GM19240 (cell line): Measurements from ENCODE around the gene CENPC.
"Not testable (repeated sequence)": the region's sequence is repeated elsewhere in the genome, so short reads cannot be mapped to it uniquely, and the experiment has no call there.

Experiments
- DNase-seq: peaks from one replicate; pipeline ENCODE4 v3.0.0; 2011; ENCODE audit warnings: low spot score; ENCODE audit not compliant: insufficient read length

CENPC gene

GRCh38 chr4:67552146-67552792, 7.0 kb upstream of the CENPC start:
- DNase-seq, result not testable (repeated sequence)

GRCh38 chr4:67550857-67551256, 5.6 kb upstream of the CENPC start:
- no peak for DNase-seq

DNA sequence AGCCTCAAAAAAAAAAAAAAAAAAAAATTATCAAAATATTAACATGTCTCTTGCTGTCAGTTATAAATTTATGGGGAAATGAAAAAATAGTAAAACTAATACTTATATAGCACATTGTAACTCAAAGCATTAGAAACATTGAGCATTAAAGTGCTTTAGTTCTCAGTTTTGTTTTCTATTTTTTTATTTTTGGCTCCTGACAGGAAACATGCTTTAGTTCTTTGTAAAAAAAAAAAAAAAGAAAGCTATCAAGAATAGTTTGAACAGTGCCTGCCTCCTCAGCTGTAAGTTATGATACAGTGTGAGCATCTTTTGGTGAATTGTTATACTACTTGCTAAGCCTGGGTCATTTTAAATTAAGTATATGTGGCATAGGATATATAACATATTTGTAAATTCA, 5.1 kb upstream of the CENPC start:
- DNase-seq, result no peak

DNA sequence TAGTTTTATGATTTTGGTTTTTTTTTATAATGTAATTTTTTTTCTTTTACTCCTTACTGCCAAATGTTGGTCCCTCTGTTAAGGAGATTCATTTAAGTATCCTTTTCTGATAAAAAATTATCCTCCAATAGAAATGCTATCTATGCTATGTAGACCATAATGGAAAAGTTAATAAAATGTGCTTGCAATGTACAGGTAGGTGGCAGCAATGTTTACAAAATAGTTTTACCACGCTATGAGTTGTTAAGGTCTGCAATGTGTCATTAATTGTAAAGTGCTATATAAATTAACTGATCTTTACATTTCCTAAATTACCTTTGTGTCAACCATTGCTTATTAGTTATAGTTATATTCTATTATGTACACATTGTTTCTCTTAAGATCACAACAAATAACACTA, 3.8 kb upstream of the CENPC start:
- no peak for DNase-seq

DNA sequence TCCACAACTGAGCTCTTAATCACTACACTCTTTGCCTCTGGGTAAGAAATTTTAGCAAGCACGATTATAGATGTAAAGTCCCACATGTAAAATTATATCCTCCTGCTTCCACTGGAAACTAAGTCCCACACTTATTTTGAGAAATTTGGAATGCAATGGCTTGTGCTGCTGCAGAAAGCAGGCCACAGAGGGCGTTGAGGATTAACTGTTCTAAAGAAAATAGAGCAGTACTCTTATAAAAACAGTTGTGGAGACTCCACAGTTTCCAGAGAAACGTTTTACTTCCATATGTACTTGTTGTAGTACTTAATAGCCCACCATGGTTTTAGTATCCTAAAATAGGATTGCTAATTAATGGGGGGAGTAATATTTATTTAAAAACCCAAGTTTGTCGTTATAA, 1.7 kb upstream of the CENPC start:
- no peak for DNase-seq

GRCh38 chr4:67546004-67546356, 677 bp upstream of the CENPC start:
- DNase-seq, result no peak

GRCh38 chr4:67542076-67542475, 3.2 kb downstream of the CENPC start:
- no peak for DNase-seq

- DNase-seq, result no peak
Measured at GRCh38 chr4:67539830-67540229, 5.5 kb downstream of the CENPC start.

- DNase-seq, result no peak
Measured at GRCh38 chr4:67535280-67535840, 9.9 kb downstream of the CENPC start.

GRCh38 chr4:67533112-67533511, 12.2 kb downstream of the CENPC start:
- no peak for DNase-seq

DNA sequence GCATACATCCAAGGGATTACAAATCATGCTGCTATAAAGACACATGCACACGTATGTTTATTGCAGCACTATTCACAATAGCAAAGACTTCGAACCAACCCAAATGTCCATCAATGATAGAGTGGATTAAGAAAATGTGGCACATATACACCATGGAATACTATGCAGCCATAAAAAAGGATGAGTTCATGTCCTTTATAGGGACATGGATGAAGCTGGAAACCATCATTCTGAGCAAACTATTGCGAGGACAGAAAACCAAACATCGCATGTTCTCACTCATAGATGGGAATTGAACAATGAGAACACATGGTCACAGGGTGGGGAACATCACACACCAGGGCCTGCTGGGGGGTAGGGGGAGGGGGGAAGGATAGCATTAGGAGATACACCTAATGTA, 12.9 kb downstream of the CENPC start:
- not testable (repeated sequence) for DNase-seq

DNA sequence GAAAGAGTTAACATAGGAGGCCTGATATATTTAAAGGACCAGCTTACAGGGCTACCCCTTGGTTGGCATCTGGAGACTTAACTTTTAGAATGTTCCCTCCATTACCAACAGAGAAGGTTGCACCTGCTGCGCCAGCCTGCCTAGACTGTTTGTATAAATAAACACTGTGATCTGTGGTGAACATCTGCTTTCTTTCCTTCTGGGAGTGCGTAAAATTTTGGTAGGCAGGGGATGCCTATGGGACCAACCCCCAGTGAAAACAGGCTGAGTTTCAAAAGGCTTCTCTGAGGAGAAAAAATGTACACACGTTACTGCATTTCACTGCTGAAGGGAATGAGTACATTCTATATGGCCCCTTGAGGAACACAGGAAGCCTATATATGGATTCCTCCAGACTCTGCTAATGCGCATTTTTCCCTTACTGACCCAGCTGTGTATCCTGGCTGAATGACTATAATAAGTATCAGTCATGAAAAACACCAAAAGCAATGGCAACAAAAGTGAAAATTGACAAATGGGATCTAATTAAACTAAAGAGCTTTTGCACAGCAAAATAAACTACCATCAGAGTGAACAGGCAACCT, 13.8 kb downstream of the CENPC start:
- DNase-seq, result no peak

DNA sequence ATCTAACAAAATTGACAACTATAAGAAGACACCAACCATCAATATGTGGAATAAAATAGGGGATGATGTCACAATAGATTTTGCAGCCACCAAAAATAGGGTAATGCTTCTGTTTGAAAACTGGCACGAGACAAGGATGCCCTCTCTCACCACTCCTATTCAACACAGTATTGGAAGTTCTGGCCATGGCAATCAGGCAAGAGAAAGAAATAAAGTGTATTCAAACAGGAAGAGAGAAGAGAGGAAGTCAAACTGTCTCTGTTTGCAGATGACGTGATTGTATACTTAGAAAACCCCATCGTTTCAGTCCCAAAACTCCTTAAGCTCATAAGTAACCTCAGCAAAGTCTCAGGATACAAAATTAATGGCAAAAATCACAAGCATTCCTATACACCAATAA, 21.2 kb downstream of the CENPC start:
- not testable (repeated sequence) for DNase-seq

DNA sequence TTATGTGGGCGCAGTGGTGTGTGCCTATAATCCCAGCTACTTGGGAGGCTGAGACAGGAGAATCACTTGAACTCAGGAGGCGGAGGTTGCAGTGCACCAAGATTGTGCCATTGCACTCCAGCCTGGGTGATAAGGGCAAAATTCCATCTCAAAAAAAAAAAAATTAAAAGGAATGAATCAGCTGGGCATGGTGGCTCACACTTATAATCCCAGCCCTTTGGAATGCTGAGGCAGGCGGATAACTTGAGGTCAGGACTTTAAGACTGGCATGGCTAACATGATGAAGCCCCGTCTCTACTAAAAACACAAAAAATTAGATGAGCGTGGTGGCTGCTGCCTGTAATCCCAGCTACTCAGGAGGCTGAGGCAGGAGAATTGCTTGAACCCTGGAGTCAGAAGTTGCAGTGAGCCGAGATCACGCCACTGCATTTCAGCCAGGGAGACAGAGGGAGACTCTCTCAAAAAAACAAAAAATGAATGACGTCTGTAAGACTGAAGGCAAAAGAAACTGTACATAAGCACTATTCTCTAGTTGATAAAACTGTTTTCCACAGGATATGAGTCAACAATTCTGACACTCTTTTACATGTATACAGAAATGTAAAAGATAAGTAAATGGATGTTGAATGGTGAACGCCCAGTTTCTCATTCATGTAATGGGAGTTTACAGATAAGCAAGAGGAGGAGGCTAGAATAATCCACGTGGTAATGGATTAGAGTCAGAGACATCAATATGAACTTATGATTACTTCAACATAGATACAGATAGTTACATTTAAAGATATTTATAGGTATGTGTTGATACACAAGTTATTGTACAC, 22.2 kb downstream of the CENPC start:
- DNase-seq, result no peak

DNA sequence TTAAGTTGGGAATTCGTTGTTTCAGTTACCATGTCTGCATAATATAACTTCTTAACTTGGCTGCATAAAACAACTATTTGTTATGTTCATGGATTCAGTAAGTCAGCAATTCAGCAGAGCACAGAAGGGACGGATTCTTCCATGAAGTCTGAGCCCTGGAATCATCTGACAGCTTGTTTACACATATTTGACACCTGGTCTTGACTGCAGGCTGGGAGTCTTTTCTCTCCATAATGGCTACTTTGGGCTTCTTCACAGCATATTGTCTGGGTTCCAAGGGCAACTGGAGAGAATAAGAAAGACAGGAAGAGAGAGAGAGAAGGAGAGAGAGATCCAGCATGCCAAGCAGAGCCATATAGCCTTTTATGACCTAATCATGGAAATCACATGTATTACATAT, 23.1 kb downstream of the CENPC start:
- no peak for DNase-seq

GRCh38 chr4:67521506-67521905, 23.8 kb downstream of the CENPC start:
- DNase-seq, result no peak

DNA sequence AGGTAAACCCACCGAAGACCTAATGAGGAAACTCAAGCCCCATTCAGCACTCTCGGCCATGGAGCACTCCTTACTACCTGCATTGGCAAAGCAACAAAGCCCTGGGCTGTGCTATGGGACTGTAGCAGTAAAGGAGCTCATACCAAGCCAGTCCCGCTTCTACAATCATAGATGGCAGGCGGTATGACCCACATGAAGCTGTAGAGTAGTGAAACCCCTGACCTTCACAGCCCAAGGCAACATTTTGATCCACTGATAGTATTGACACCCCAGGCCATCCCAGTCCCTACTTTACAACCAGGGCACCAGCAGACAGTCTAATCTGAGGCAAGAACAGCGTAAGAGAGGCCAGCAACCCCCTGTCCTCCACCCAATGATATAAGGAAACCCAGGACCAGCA, 25.2 kb downstream of the CENPC start:
- DNase-seq, result no peak

GRCh38 chr4:67512501-67512900, 32.8 kb downstream of the CENPC start:
- no peak for DNase-seq

DNA sequence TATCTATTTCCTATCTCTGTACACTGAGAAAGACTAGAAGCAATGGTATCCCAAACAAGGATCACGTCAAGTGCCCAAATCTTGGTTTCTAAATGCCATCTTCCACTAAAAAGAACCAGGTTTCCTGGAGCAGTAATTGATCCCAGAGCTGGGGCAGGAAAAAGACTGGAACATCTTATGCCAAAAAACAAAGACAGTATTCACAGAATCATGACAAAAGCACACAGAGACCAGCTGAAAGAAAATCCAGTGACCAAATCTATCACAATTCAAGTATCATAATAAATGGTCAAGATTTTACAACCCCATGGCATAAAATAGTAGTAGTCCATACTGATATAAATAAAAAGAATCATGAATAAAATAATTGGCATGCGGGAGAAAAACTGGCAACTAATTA, 44.9 kb downstream of the CENPC start:
- no peak for DNase-seq

- no peak for DNase-seq
Measured at GRCh38 chr4:67499799-67500198, 45.5 kb downstream of the CENPC start.

- no peak for DNase-seq
Measured at GRCh38 chr4:67483868-67484602, 61.3 kb downstream of the CENPC start.

- no peak for DNase-seq
Measured at GRCh38 chr4:67480810-67481209, 64.5 kb downstream of the CENPC start.
